ENCODE results near the gene ANKRD55. TPM values are rescaled to one million over a fixed set of nuclear protein-coding genes. Genes with fewer than 3 reads are reported as not detected.

Gene ANKRD55
- total RNA-seq, 1 donor from 2014 or later = 0.18 TPM

DNA sequence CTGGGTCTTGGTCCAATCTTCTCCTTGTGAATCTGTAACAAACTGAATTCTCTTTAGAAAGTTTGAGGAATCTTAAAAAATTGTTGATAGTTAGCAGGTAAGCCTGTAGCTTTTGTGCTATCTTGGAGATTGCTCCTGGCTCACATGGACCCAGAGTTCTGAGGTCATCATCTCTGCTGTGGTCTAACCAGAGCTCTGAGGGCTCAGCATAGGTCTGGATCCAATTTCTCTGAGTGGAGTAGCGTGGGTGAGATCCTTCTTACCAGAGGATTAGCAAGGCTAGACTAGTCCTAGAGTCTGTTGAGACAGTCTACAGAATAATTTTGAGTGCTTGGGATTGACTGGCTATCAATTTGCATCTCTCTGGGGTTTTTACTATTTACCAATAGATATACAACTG, 177.8 kb downstream of the ANKRD55 start:
- Mint-ChIP-seq H3K9me3 (peaks cover 9% of the 10 kb centered on the region), H3K27ac (peak overlapping the region; percentile 15), H3K36me3 (no peaks in the 10 kb centered on the region), H3K4me3 (no peak overlapping the region), H3K4me1 (peaks cover 32% of the 10 kb centered on the region), H3K27me3 (ENCODE audit: low read depth) (no peaks in the 10 kb centered on the region)
- DNase-seq (ENCODE audit: low spot score in 2 of 2, unreplicated experiment in 2 of 2) = no peak
- TF ChIP-seq, protein P1, sequence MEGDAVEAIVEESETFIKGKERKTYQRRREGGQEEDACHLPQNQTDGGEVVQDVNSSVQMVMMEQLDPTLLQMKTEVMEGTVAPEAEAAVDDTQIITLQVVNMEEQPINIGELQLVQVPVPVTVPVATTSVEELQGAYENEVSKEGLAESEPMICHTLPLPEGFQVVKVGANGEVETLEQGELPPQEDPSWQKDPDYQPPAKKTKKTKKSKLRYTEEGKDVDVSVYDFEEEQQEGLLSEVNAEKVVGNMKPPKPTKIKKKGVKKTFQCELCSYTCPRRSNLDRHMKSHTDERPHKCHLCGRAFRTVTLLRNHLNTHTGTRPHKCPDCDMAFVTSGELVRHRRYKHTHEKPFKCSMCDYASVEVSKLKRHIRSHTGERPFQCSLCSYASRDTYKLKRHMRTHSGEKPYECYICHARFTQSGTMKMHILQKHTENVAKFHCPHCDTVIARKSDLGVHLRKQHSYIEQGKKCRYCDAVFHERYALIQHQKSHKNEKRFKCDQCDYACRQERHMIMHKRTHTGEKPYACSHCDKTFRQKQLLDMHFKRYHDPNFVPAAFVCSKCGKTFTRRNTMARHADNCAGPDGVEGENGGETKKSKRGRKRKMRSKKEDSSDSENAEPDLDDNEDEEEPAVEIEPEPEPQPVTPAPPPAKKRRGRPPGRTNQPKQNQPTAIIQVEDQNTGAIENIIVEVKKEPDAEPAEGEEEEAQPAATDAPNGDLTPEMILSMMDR (IDR thresholded peaks at IDR 0.05; ENCODE audit: unreplicated experiment) = no peak

DNA sequence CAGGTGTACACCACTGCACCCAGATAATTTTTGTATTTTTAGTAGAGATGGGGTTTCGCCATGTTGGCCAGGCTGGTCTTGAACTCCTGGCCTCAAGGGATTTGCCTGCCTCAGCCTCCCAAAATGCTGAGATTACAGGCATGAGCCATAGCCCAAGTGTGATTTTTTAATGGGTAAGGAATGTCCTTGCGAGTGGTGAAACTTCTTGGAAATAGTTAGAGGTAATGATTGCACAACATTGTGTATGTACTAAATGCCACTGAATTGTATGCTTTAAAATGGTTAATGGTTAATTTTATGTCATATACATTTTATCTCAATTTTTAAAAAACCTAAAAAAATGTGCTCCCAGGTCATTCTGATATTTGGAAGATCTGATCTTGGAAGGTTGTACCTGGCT, 178.5 kb downstream of the ANKRD55 start:
- peaks cover 9% of the 10 kb centered on the region for H3K9me3 Mint-ChIP-seq
- no peaks in the 10 kb centered on the region for H3K27me3 Mint-ChIP-seq (ENCODE audit: low read depth)
- DNase-seq (ENCODE audit: low spot score in 2 of 2, unreplicated experiment in 2 of 2) = no peak
- H3K4me3 Mint-ChIP-seq = no peak overlapping the region
- no peak overlapping the region for H3K27ac Mint-ChIP-seq
- TF ChIP-seq, protein P1 (IDR thresholded peaks at IDR 0.05; ENCODE audit: unreplicated experiment) = no peak
- H3K36me3 Mint-ChIP-seq = no peaks in the 10 kb centered on the region
- H3K4me1 Mint-ChIP-seq = peaks cover 29% of the 10 kb centered on the region

DNA sequence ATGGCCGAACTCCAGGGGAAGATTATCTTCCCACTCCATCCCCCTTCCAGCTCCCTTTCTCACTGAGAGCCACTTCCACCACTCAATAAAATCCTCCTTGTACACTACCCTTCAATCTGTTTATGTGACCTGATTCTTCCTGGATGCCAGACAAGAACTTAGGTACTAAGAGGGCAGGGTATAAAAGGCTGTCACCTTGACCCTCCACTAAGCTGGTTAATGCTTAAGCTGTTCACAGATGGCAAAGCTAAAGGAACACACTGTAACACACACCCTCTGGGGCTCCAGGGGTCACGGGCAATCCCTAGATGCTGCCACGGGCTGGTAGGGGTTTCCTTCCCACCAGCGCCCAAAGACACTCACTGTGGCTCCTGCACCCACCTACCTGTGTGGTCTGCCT, 179.8 kb downstream of the ANKRD55 start:
- Mint-ChIP-seq H3K36me3 (no peaks in the 10 kb centered on the region), H3K4me1 (peaks cover 23% of the 10 kb centered on the region), H3K27me3 (ENCODE audit: low read depth) (no peaks in the 10 kb centered on the region), H3K27ac (no peak overlapping the region), H3K4me3 (no peak overlapping the region), H3K9me3 (peaks cover 9% of the 10 kb centered on the region)
- TF ChIP-seq, protein P1 (IDR thresholded peaks at IDR 0.05; ENCODE audit: unreplicated experiment) = no peak
- no peak for DNase-seq (ENCODE audit: low spot score in 2 of 2, unreplicated experiment in 2 of 2)

DNA sequence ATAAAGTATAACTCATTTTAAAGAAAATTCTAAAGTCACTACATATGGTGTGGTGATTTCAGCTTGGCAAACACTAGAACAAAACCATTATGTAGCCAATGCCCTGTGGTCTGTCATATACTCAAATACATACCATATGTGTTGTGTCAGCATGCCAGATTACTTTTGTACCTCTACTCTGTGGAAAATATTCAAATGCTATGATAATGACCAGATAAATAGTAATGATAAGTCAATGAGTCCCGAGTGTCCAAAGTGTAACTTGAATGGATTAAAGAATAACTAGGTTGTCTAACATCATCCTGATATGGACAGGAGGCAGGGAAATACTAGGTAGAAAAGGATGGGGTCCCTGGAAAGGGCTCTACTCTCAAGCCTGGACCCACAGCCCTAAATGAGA, 180.4 kb downstream of the ANKRD55 start:
- H3K27me3 Mint-ChIP-seq (ENCODE audit: low read depth) = no peaks in the 10 kb centered on the region
- H3K4me3 Mint-ChIP-seq = no peak overlapping the region
- no peak overlapping the region for H3K27ac Mint-ChIP-seq
- no peaks in the 10 kb centered on the region for H3K36me3 Mint-ChIP-seq
- TF ChIP-seq, protein P1 (IDR thresholded peaks at IDR 0.05; ENCODE audit: unreplicated experiment) = no peak
- DNase-seq (ENCODE audit: low spot score in 2 of 2, unreplicated experiment in 2 of 2) = no peak
- peaks cover 19% of the 10 kb centered on the region for H3K4me1 Mint-ChIP-seq
- H3K9me3 Mint-ChIP-seq = peaks cover 9% of the 10 kb centered on the region

DNA sequence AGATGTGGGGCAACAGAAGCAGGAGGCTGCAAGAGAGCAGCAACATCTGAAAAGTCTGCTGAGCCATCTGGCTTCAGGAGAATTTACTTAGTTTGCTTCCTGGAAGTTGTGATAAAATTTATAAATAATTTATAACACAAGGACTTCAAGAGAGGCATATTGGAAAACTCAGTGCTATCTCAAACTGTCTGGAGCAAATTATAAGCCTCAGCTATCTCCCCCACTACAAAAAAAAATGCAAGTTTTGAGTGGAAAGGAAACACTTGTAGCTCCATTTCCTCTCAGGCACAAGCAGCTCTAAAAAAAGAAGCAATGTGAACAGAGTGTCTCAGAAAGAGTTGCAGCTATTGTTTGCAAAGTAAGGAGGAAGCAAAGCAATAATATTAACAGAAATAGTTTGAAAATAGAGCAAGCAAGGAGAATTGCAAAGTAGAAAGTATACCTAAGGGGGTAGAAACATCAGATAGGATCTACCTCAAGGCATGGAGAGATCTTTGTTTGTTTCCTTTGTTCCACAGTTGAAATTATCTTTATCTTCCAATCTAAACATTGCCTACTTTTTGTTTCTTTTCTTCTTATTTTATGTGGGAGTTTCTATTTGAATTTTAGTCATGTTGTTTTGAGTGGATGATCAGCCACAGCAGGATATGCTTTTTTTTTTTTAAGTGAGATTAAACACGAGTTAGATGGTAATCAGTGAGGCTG, 182.4 kb downstream of the ANKRD55 start:
- Mint-ChIP-seq H3K4me1 (peaks cover 16% of the 10 kb centered on the region), H3K9me3 (peaks cover 16% of the 10 kb centered on the region), H3K27ac (peak overlapping the region; percentile 92), H3K36me3 (peaks cover 2% of the 10 kb centered on the region), H3K27me3 (ENCODE audit: low read depth) (no peaks in the 10 kb centered on the region), H3K4me3 (no peak overlapping the region)
- TF ChIP-seq, protein P1 (IDR thresholded peaks at IDR 0.05; ENCODE audit: unreplicated experiment) = no peak
- no peak for DNase-seq (ENCODE audit: low spot score in 2 of 2, unreplicated experiment in 2 of 2)

Other genes starting within 250 kb of the ANKRD55 start
- 373 to 381 TPM (median 374 TPM) in 3 replicates for gene IL6ST, start 238.4 kb downstream of the ANKRD55 start, total RNA-seq

Data from mesothelial cell of epicardium (in vitro differentiated cells).